ENCODE results near the gene CDHR5.

CDHR5 gene

DNA sequence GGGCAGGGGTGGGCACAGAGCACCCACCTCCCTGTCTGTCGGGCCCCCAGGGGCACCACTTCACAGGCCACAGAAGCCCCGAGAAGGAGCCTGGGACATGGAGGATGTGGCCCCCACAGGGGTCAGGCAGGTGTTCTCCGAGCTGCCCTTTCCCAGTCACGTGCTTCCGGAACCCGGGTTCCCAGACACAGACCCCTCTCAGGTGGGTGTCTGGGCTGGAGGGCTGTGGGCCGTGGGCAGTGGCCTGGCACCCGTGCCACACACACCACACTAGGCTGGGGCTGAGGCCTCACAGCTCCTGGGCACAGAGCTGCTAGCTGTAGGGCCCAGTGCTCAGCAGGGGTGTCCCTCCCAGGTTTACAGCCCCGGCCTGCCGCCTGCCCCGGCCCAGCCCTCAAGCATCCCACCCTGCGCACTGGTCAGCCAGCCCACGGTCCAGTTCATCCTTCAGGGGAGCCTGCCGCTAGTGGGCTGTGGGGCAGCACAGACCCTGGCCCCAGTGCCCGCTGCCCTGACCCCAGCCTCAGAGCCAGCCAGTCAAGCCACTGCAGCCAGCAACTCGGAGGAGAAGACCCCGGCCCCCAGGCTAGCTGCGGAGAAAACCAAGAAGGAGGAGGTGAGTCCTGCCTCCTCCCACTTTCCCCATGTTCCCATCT lies 14.5 kb downstream of the CDHR5 start:
- no peak for DNase-seq (ENCODE audit: low read depth)

GRCh38 chr11:609341-609811 lies 15.4 kb downstream of the CDHR5 start:
- DNase-seq (ENCODE audit: low read depth) = no peak

DNA sequence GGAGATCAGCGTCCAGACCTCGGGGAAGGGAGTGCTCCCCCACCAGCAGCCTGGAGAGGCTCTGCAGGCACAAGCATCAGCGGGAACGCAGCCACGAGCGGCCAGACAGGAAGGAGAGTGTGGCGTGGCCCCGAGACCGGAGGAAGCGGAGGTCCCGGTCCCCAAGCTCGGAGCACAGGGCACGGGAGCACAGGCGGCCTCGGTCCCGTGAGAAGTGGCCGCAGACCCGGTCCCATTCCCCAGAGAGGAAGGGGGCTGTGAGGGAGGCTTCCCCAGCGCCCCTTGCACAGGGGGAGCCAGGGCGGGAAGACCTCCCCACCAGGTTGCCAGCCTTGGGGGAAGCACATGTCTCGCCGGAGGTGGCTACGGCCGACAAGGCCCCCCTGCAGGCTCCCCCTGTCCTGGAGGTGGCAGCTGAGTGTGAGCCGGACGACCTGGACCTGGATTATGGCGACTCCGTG lies 15.9 kb downstream of the CDHR5 start:
- no peak for DNase-seq (ENCODE audit: low read depth)

- no peak for DNase-seq (ENCODE audit: low read depth)
Measured at GRCh38 chr11:607971-608659, 16.6 kb downstream of the CDHR5 start.

GRCh38 chr11:607020-607780 lies 17.6 kb downstream of the CDHR5 start:
- DNase-seq (ENCODE audit: low read depth) = no peak

- no peak for DNase-seq (ENCODE audit: low read depth)
Measured at GRCh38 chr11:606245-606644, 18.5 kb downstream of the CDHR5 start.

- DNase-seq (ENCODE audit: low read depth) = no peak
Measured at GRCh38 chr11:605286-606129, 19.2 kb downstream of the CDHR5 start.

DNA sequence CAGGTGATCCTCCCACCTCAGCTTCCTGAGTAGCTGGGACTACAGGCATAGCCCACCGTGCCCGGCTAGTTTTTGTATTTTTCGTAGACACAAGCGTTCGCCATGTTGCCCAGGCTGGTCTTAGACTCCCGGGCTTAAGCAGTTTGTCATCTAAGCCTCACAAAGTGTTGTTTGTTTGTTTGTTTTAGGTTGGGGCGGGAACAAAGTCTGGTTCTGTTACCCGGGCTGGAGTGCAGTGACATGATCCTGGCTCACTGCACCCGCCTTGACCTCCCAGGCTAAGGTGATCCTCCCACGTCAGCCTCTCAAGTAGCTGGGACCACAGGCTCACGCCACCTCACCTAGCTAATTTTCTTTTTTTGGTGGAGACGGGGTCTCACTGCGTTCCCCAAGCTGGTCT lies 21.6 kb downstream of the CDHR5 start:
- DNase-seq (ENCODE audit: low read depth) = no peak

DNA sequence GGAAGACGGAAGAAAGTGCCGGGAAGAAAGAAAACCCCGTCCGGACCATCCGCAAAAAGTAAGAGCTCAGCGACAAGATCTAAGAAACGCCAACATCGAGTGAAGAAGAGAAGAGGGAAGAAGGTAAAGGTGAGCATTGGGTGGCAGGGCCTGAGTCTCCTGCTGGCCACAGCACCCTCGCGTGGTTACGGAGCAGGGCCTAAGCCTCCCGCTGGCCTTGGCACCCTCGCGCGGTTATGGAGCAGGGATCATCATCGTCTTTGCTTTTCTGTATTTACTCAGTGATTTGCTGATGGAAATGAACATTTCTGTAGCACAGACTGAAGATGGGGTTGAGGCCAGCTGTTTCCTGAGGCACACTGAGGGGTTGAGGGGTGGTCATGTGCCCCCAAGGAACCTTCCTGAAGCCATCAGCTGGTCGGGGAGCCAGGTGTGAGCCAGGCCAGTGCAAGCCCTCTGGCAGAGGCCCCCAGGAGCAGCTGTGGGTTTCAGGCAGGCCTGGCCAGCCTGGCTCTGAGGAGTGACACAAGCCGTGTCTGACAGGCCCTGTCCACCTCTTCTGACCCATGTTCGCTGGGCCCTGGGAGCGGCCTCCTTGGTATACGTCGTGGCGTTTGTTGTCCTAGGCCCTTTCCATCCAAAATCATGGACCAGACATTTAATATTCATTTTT lies 23.0 kb downstream of the CDHR5 start:
- no peak for DNase-seq (ENCODE audit: low read depth)

- no peak for DNase-seq (ENCODE audit: low read depth)
Measured at GRCh38 chr11:598005-598680, 26.6 kb downstream of the CDHR5 start.

DNA sequence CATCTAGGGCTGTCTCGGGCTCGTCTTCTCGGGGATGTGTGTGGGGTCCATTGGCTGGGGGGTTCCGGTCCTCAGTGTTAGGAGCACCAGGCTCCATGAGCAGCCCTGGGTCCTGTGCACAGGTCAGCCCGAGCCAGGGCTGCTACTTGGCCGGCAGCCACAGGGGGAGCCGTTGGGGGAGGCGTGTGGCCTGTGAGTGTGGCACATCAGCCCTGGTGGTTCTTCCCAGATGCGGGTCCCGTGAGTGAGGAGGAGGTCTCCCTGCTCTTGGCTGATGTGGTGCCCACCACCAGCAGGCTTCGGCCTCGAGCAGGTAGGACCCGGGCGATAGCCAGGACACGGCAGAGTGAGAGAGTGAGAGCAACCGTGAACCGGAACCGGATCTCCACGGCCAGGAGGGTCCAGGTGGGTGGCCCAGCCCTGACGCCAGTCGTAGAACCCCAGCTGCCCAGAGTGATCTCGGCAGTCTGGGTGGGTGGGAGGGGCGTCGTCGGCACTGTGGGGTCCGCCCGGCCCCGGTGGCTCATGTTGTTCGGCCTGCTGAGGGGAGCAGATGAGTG lies 27.5 kb downstream of the CDHR5 start:
- DNase-seq (ENCODE audit: low read depth) = no peak

GRCh38 chr11:596374-596773 lies 28.4 kb downstream of the CDHR5 start:
- no peak for DNase-seq (ENCODE audit: low read depth)

DNA sequence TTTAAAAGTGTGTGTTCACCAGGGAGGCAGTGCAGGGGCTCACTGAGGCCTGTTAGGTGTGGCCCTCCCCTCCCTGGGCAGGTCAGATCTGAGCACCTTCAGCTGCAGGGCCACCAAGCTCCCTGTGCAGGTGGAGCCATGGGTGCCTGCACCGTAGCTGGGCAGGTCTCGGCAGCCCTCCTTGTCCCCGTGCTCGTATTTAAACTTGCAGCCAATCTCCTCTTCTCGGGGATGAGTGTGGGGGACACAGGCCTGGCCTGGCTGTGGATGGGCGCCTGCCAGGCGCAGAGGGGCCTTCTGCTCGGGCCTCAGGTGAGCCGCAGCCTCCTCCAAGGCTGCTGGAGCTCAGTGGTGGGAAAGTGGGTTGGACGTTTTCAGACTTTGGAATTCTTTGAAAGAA lies 29.4 kb downstream of the CDHR5 start:
- no peak for DNase-seq (ENCODE audit: low read depth)

DNA sequence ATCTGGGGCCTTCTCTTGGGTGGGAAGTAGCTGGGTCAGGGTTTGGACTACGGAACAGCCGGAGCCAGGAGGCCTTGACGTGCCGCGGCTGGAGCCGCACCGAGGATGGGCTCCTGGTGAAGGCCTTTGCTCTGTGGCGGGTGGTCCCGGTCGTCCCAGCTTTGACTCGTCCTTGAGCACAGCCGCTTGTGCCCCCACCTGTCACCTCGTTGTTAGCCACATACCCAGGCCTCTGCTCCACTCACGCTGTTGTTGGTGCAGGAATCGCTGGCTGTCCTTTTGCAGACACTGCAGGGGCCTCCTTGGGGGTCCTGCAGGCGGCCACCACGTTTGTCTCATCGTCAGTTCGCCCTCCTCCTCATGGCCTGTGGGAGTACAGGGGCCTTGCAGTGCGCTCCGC lies 31.4 kb downstream of the CDHR5 start:
- no peak for DNase-seq (ENCODE audit: low read depth)

- DNase-seq (ENCODE audit: low read depth) = no peak
Measured at GRCh38 chr11:592918-593317, 31.8 kb downstream of the CDHR5 start.

GRCh38 chr11:592501-592900 lies 32.3 kb downstream of the CDHR5 start:
- no peak for DNase-seq (ENCODE audit: low read depth)

DNA sequence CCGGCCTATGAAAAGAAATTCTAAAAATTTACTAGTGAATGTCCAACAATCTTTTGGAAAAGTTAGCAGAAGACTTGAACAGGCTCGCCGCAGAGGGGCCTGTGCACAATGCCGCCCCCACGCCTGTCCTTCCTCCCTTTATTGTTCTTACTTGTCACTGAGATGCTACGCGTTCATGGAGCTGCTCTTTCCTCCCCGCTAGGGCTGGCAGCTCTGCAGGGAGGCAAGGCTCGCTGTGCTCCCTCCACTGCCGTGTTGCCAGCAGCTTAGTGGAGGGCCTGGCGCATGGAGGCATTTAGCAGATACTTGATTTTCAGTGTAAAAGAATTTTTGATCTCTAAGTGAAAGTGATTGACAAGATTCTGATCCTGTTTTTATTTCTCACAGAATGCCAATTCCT lies 33.8 kb downstream of the CDHR5 start:
- no peak for DNase-seq (ENCODE audit: low read depth)

- no peak for DNase-seq (ENCODE audit: low read depth)
Measured at GRCh38 chr11:589798-590197, 35.0 kb downstream of the CDHR5 start.

- peak; percentile 54 for DNase-seq (ENCODE audit: low read depth)
Measured at GRCh38 chr11:587978-588380, 36.8 kb downstream of the CDHR5 start.

- DNase-seq (ENCODE audit: low read depth) = no peak
Measured at GRCh38 chr11:587546-587945, 37.2 kb downstream of the CDHR5 start.
